Osteocyte (in vitro differentiated cells): ENCODE measurements around the gene STX11. TPM values are rescaled to one million over a fixed set of nuclear protein-coding genes. Genes with fewer than 3 reads are reported as not detected.

ENCODE experiments used
- DNase-seq: peaks from one replicate; pipeline ENCODE4 v3.0.0; 2021; ENCODE audit warnings: mixed read lengths; ENCODE audit not compliant: unreplicated experiment; ENCODE audit errors: extremely low spot score
- H3K27ac Mint-ChIP-seq: one replicate; pipeline ENCODE4 v1.8.0; 2021; ENCODE audit warnings: mild to moderate bottlenecking, mixed read lengths; ENCODE audit not compliant: unreplicated experiment
- H3K27me3 Mint-ChIP-seq: one replicate; pipeline ENCODE4 v1.8.0; 2021; ENCODE audit warnings: mixed read lengths; ENCODE audit not compliant: unreplicated experiment
- H3K36me3 Mint-ChIP-seq: one replicate; pipeline ENCODE4 v1.8.0; 2021; ENCODE audit warnings: mixed read lengths; ENCODE audit not compliant: unreplicated experiment
- H3K4me1 Mint-ChIP-seq: one replicate; pipeline ENCODE4 v1.8.0; 2021; ENCODE audit warnings: mixed read lengths; ENCODE audit not compliant: unreplicated experiment
- H3K4me3 Mint-ChIP-seq: one replicate; pipeline ENCODE4 v1.8.0; 2021; ENCODE audit warnings: mild to moderate bottlenecking, moderate library complexity, mixed read lengths; ENCODE audit not compliant: unreplicated experiment
- H3K9me3 Mint-ChIP-seq: one replicate; pipeline ENCODE4 v1.8.0; 2021; ENCODE audit warnings: mixed read lengths; ENCODE audit not compliant: unreplicated experiment
- total RNA-seq: library from RNA; stranded (reverse); gene quantifications from 2 replicates; pipeline ENCODE4 v1.2.1, GENCODE V29; 2021
- TF ChIP-seq, protein P1 (sequence below): fragments of 200-600 bp; sonication (generic); IDR thresholded peaks from 2 replicates; pipeline ENCODE4 v1.5.0; 2021; ENCODE audit warnings: antibody characterized with exemption, mild to moderate bottlenecking, moderate library complexity

The STX11 gene
- total RNA-seq, 1 donor from 2014 or later: 0.86 TPM

DNA sequence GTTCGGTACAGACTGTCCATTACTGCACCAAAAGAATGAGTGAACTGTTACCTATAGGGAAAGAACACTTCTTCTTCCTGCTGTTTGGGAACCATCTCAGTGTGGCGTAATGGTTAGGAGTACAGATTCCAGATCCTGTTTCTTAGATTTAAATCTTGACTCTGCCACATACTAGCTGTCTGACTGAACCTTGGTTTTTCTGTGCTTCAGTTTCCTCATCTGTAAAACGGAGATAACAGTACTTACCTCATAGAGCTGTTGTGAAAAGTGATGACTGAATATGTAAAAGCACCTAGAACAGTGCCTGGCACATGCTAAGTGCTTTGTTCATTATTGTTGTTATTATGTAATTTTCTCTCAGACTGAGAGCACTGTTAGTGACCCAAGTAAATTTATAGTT is 39.8 kb downstream of the STX11 start:
- no peak overlapping the region for H3K4me3 Mint-ChIP-seq
- TF ChIP-seq, protein P1, sequence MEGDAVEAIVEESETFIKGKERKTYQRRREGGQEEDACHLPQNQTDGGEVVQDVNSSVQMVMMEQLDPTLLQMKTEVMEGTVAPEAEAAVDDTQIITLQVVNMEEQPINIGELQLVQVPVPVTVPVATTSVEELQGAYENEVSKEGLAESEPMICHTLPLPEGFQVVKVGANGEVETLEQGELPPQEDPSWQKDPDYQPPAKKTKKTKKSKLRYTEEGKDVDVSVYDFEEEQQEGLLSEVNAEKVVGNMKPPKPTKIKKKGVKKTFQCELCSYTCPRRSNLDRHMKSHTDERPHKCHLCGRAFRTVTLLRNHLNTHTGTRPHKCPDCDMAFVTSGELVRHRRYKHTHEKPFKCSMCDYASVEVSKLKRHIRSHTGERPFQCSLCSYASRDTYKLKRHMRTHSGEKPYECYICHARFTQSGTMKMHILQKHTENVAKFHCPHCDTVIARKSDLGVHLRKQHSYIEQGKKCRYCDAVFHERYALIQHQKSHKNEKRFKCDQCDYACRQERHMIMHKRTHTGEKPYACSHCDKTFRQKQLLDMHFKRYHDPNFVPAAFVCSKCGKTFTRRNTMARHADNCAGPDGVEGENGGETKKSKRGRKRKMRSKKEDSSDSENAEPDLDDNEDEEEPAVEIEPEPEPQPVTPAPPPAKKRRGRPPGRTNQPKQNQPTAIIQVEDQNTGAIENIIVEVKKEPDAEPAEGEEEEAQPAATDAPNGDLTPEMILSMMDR: no peak
- no peaks in the 10 kb centered on the region for H3K27me3 Mint-ChIP-seq

DNA sequence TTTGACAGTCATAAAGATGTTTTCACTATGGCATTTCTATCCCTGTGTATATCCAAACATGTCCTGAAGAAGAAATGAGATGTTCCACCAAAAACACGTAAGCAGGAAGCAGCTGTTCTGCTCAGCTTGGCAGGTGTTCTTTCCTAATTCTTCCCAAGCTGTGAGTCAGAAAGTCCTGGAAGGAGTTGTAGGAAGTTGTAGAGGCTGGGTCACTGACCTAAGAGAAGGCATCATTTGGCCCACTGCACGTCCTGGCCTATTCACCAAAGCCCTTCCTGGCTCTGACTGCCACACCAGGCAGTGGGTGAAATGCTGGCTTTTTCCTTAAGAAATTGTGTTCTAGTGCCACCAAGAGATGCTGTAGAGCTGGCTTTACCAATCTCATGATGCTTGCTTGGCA is 40.3 kb downstream of the STX11 start:
- H3K4me3 Mint-ChIP-seq: no peak overlapping the region
- no peaks in the 10 kb centered on the region for H3K9me3 Mint-ChIP-seq
- H3K36me3 Mint-ChIP-seq: peaks cover 3% of the 10 kb centered on the region
- TF ChIP-seq, protein P1: no peak
- peaks cover 9% of the 10 kb centered on the region for H3K4me1 Mint-ChIP-seq
- no peak overlapping the region for H3K27ac Mint-ChIP-seq
- DNase-seq: no peak
- H3K27me3 Mint-ChIP-seq: no peaks in the 10 kb centered on the region

More for the DNA sequence above, 39.8 kb downstream of the STX11 start:
- peaks cover 3% of the 10 kb centered on the region for H3K36me3 Mint-ChIP-seq
- no peaks in the 10 kb centered on the region for H3K9me3 Mint-ChIP-seq
- H3K27ac Mint-ChIP-seq: no peak overlapping the region
- H3K4me1 Mint-ChIP-seq: peaks cover 9% of the 10 kb centered on the region
- DNase-seq: no peak

- Mint-ChIP-seq H3K27ac (no peak overlapping the region), H3K9me3 (peaks cover under 1% of the 10 kb centered on the region), H3K27me3 (no peaks in the 10 kb centered on the region), H3K4me1 (peaks cover 16% of the 10 kb centered on the region), H3K36me3 (no peaks in the 10 kb centered on the region), H3K4me3 (no peak overlapping the region)
- TF ChIP-seq, protein P1: no peak
- DNase-seq: no peak
These were observed 42.9 kb downstream of the STX11 start for GRCh38 chr6:144193181-144193580.

GRCh38 chr6:144194293-144194810 is 44.0 kb downstream of the STX11 start:
- H3K27ac Mint-ChIP-seq: no peak overlapping the region
- TF ChIP-seq, protein P1: no peak
- no peak for DNase-seq
- H3K4me3 Mint-ChIP-seq: no peak overlapping the region
- peaks cover 14% of the 10 kb centered on the region for H3K4me1 Mint-ChIP-seq
- no peaks in the 10 kb centered on the region for H3K36me3 Mint-ChIP-seq
- no peaks in the 10 kb centered on the region for H3K27me3 Mint-ChIP-seq
- peaks cover 4% of the 10 kb centered on the region for H3K9me3 Mint-ChIP-seq

GRCh38 chr6:144195671-144196270 is 45.5 kb downstream of the STX11 start:
- TF ChIP-seq, protein P1: no peak
- Mint-ChIP-seq H3K4me3 (no peak overlapping the region), H3K4me1 (peaks cover 10% of the 10 kb centered on the region), H3K36me3 (no peaks in the 10 kb centered on the region), H3K27ac (no peak overlapping the region), H3K27me3 (no peaks in the 10 kb centered on the region), H3K9me3 (peaks cover 4% of the 10 kb centered on the region)
- DNase-seq: no peak
